Measurements from ENCODE around the gene SZRD1. TPM values are rescaled to one million over a fixed set of nuclear protein-coding genes. Genes with fewer than 3 reads are reported as not detected.

The SZRD1 gene
- total RNA-seq, 2 experiments from 2014 or later, result 115 to 120 TPM

- peaks cover 32% of the 10 kb centered on the region for H3K4me1 ChIP-seq (ENCODE audit: insufficient read depth, low read length)
- POLR2A ChIA-PET, result interaction anchor here (0.6 to 3.1 kb wide), 9 partner anchors 19 to 111 kb away, joined by 3 to 39 read pairs (median 3); partner anchors contain the start of genes NECAP2 and SZRD1
- no peaks in the 10 kb centered on the region for H3K27me3 Mint-ChIP-seq
- CTCF ChIA-PET, result interaction anchor here (1.2 to 2.3 kb wide), 2 partner anchors 19 to 68 kb away, joined by 4 to 7 read pairs; partner anchors contain the start of genes FBXO42 and NECAP2
- DNase-seq (peak; percentile 19 to 91 (median 45)), ATAC-seq (ENCODE audit: poor library complexity) (peak; percentile 95)
- peak overlapping the region; percentile 36 for H3K4me3 Mint-ChIP-seq
- peak overlapping the region; percentile 74 for H3K27ac Mint-ChIP-seq
- intact Hi-C loops (cut with DNase I, micrococcal nuclease), result no loop called here
- H3K4me3 ChIP-seq (ENCODE audit: low read length), result peak overlapping the region; percentile 7
- no peaks in the 10 kb centered on the region for H3K36me3 Mint-ChIP-seq (ENCODE audit: low read depth)
- no peaks in the 10 kb centered on the region for H3K9me3 ChIP-seq (ENCODE audit: control insufficient read depth in 1 of 2, insufficient read depth in 1 of 2, low read length in 2 of 2)
- H3K9me3 Mint-ChIP-seq, result no peaks in the 10 kb centered on the region
- H3K27me3 ChIP-seq (ENCODE audit: control insufficient read depth in 1 of 2, insufficient read depth in 2 of 2, low read length in 2 of 2), result no peaks in the 10 kb centered on the region
- H3K36me3 ChIP-seq (ENCODE audit: insufficient read depth, low read length), result no peaks in the 10 kb centered on the region
- peaks cover 29% of the 10 kb centered on the region for H3K4me1 Mint-ChIP-seq (ENCODE audit: low read depth)
- no peak for TF ChIP-seq CTCF (IDR thresholded peaks at IDR 0.05)
- H3K27ac ChIP-seq (ENCODE audit: low read depth in 1 of 2, low read length in 2 of 2), result peak overlapping the region; percentile 30 to 65
These were observed 53.5 kb downstream of the SZRD1 start for GRCh38 chr1:16420424-16421118.

- H3K4me3 Mint-ChIP-seq, result peak overlapping the region; percentile 21
- ChIA-PET CTCF (interaction anchor here (2.3 kb wide), 1 partner anchor 19 kb away, joined by 7 read pairs; the partner anchor contains the start of gene NECAP2), POLR2A (interaction anchor here (0.7 to 3.1 kb wide), 7 partner anchors 20 to 68 kb away, joined by 3 to 39 read pairs (median 5); partner anchors contain the start of genes NECAP2 and SZRD1)
- intact Hi-C loops (cut with DNase I, micrococcal nuclease), result no loop called here
- peak overlapping the region; percentile 30 to 65 for H3K27ac ChIP-seq (ENCODE audit: low read depth in 1 of 2, low read length in 2 of 2)
- peak overlapping the region; percentile 7 for H3K4me3 ChIP-seq (ENCODE audit: low read length)
- no peak for TF ChIP-seq CTCF (IDR thresholded peaks at IDR 0.05)
- H3K4me1 ChIP-seq (ENCODE audit: insufficient read depth, low read length), result peaks cover 32% of the 10 kb centered on the region
- no peaks in the 10 kb centered on the region for H3K9me3 Mint-ChIP-seq
- DNase-seq (peak in 3 of 14 experiments; percentile 18 to 57 (median 18)), ATAC-seq (ENCODE audit: poor library complexity) (peak; percentile 37)
- no peaks in the 10 kb centered on the region for H3K27me3 ChIP-seq (ENCODE audit: control insufficient read depth in 1 of 2, insufficient read depth in 2 of 2, low read length in 2 of 2)
- H3K36me3 Mint-ChIP-seq (ENCODE audit: low read depth), result no peaks in the 10 kb centered on the region
- H3K36me3 ChIP-seq (ENCODE audit: insufficient read depth, low read length), result no peaks in the 10 kb centered on the region
- no peaks in the 10 kb centered on the region for H3K27me3 Mint-ChIP-seq
- H3K4me1 Mint-ChIP-seq (ENCODE audit: low read depth), result peaks cover 29% of the 10 kb centered on the region
- peak overlapping the region; percentile 74 for H3K27ac Mint-ChIP-seq
- no peaks in the 10 kb centered on the region for H3K9me3 ChIP-seq (ENCODE audit: control insufficient read depth in 1 of 2, insufficient read depth in 1 of 2, low read length in 2 of 2)
These were observed 54.2 kb downstream of the SZRD1 start for GRCh38 chr1:16421201-16421600.

GRCh38 chr1:16422041-16422440, 55.0 kb downstream of the SZRD1 start:
- Mint-ChIP-seq H3K27me3 (no peaks in the 10 kb centered on the region), H3K27ac (no peak overlapping the region), H3K4me1 (ENCODE audit: low read depth) (peaks cover 29% of the 10 kb centered on the region), H3K4me3 (no peak overlapping the region), H3K36me3 (ENCODE audit: low read depth) (no peaks in the 10 kb centered on the region), H3K9me3 (no peaks in the 10 kb centered on the region)
- Histone ChIP-seq H3K36me3 (ENCODE audit: insufficient read depth, low read length) (no peaks in the 10 kb centered on the region), H3K9me3 (ENCODE audit: control insufficient read depth in 1 of 2, insufficient read depth in 1 of 2, low read length in 2 of 2) (no peaks in the 10 kb centered on the region), H3K4me3 (ENCODE audit: low read length) (no peak overlapping the region), H3K4me1 (ENCODE audit: insufficient read depth, low read length) (peaks cover 32% of the 10 kb centered on the region), H3K27me3 (ENCODE audit: control insufficient read depth in 1 of 2, insufficient read depth in 2 of 2, low read length in 2 of 2) (no peaks in the 10 kb centered on the region), H3K27ac (ENCODE audit: low read depth in 1 of 2, low read length in 2 of 2) (peak overlapping the region in 1 of 2 donors; percentile 65)
- no peak for TF ChIP-seq CTCF (IDR thresholded peaks at IDR 0.05)
- DNase-seq (no peak), ATAC-seq (ENCODE audit: poor library complexity) (no peak)
- ChIA-PET POLR2A (interaction anchor here (3.1 kb wide), 1 partner anchor 19 kb away, joined by 39 read pairs; the partner anchor contains the start of gene NECAP2), CTCF (interaction anchor here (2.3 kb wide), 1 partner anchor 18 kb away, joined by 7 read pairs; the partner anchor contains the start of gene NECAP2)
- intact Hi-C loops (cut with DNase I, micrococcal nuclease), result no loop called here
